ENCODE measurements around the gene DMWD.

DNA sequence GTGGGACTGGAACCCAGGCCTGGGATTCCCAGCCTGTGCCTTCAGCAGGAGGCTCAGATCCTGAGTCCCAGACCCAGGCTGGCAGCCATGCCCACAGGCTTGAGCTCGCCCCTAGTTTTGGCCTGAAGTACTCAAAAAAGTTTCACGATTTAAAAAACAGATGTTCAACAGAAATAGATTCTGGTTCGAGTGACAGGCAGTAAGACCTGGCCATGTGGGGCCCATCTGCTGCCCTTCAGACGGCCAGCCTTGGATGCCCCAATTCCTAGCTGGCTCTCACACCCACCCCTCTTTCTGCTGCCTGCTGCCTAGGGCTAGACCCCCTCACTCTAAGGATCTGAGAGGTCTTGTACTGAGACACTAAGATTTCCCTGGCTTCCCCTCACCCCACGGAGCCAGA lies 7.5 kb downstream of the DMWD start:
- TF ChIP-seq, protein P1, sequence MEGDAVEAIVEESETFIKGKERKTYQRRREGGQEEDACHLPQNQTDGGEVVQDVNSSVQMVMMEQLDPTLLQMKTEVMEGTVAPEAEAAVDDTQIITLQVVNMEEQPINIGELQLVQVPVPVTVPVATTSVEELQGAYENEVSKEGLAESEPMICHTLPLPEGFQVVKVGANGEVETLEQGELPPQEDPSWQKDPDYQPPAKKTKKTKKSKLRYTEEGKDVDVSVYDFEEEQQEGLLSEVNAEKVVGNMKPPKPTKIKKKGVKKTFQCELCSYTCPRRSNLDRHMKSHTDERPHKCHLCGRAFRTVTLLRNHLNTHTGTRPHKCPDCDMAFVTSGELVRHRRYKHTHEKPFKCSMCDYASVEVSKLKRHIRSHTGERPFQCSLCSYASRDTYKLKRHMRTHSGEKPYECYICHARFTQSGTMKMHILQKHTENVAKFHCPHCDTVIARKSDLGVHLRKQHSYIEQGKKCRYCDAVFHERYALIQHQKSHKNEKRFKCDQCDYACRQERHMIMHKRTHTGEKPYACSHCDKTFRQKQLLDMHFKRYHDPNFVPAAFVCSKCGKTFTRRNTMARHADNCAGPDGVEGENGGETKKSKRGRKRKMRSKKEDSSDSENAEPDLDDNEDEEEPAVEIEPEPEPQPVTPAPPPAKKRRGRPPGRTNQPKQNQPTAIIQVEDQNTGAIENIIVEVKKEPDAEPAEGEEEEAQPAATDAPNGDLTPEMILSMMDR (conservative IDR thresholded peaks at IDR 0.05; ENCODE audit: low read length) = no peak
- TF ChIP-seq EZH2phosphoT487 (IDR thresholded peaks at IDR 0.05; ENCODE audit: borderline replicate concordance, low read depth, low read length) = no peak

All from OCI-LY7 (cell line).